Stimulated activated CD8-positive, alpha-beta memory T cell treated with anti-CD3 and anti-CD28 coated beads, Interleukin-4, amount 100 ng/mL, for 1 hour (primary cell): ENCODE results near the gene PRR13.
"Not testable (repeated sequence)": the region's sequence is repeated elsewhere in the genome, so short reads cannot be mapped to it uniquely, and the experiment has no call there.

Experiments used
- DNase-seq, 2 donors: peaks; one replicate each; pipeline ENCODE4 v3.0.0-alpha.2; 2020; ENCODE audit warnings: low read depth in 2 of 2, low spot score in 1 of 2

Gene PRR13

GRCh38 chr12:53435326-53435725 is 6.2 kb upstream of the PRR13 start:
- not testable (repeated sequence) for DNase-seq

GRCh38 chr12:53439582-53439981 is 2.0 kb upstream of the PRR13 start:
- DNase-seq = not testable (repeated sequence)

GRCh38 chr12:53443955-53444354 is 2.4 kb downstream of the PRR13 start:
- DNase-seq = no peak

GRCh38 chr12:53444593-53445325 is 3.2 kb downstream of the PRR13 start:
- not testable (repeated sequence) for DNase-seq

GRCh38 chr12:53450936-53451335 is 9.4 kb downstream of the PRR13 start:
- DNase-seq = no peak

- peak; percentile 88 to 95 for DNase-seq
Measured at GRCh38 chr12:53451661-53452158, 10.2 kb downstream of the PRR13 start, which contains the start of gene PCBP2. Gene PCBP2 (plus strand): TSS chr12:53452102. CDS start chr12:53454801, 2,699 bp downstream.

GRCh38 chr12:53452159-53453077 is 10.9 kb downstream of the PRR13 start:
- peak; percentile 49 to 65 for DNase-seq

GRCh38 chr12:53453953-53454640 is 12.6 kb downstream of the PRR13 start:
- DNase-seq = no peak

GRCh38 chr12:53454707-53455106 is 13.2 kb downstream of the PRR13 start:
- no peak for DNase-seq

- no peak for DNase-seq
Measured at GRCh38 chr12:53456654-53457366, 15.3 kb downstream of the PRR13 start.

- DNase-seq = no peak
Measured at GRCh38 chr12:53459097-53459496, 17.6 kb downstream of the PRR13 start.

- DNase-seq = no peak
Measured at GRCh38 chr12:53461059-53461458, 19.5 kb downstream of the PRR13 start.

- no peak for DNase-seq
Measured at GRCh38 chr12:53461591-53461990, 20.1 kb downstream of the PRR13 start.

GRCh38 chr12:53462935-53463334 is 21.4 kb downstream of the PRR13 start:
- DNase-seq = no peak

GRCh38 chr12:53463802-53464560 is 22.4 kb downstream of the PRR13 start:
- no peak for DNase-seq

- no peak for DNase-seq
Measured at GRCh38 chr12:53464685-53465418, 23.3 kb downstream of the PRR13 start.

- no peak for DNase-seq
Measured at GRCh38 chr12:53465679-53466078, 24.1 kb downstream of the PRR13 start.

- DNase-seq = no peak
Measured at GRCh38 chr12:53466640-53467039, 25.1 kb downstream of the PRR13 start.

GRCh38 chr12:53467082-53467481 is 25.5 kb downstream of the PRR13 start:
- DNase-seq = no peak
